OCI-LY1 (cell line): Measurements from ENCODE around the gene HRK.

Experiments used
- H2AFZ ChIP-seq: fragments of 200-600 bp; sonication (generic), shearing (Covaris generic); 2 replicates; pipeline ENCODE4 v1.6.0; 2014; ENCODE audit warnings: antibody characterized with exemption, mild to moderate bottlenecking, low read length
- H3F3A ChIP-seq: fragments of 200-600 bp; sonication (generic), shearing (Covaris generic); 2 replicates; pipeline ENCODE4 v1.6.0; 2014; ENCODE audit warnings: mild to moderate bottlenecking, antibody characterized with exemption, low read length, moderate library complexity; ENCODE audit not compliant: insufficient read depth
- H3K27ac ChIP-seq: fragments of 200-600 bp; sonication (generic); 2 replicates; pipeline ENCODE4 v1.5.1; 2014; ENCODE audit warnings: low read length, mixed run types, mild to moderate bottlenecking, low read depth; ENCODE audit not compliant: poor library complexity, severe bottlenecking
- H3K27me3 ChIP-seq: fragments of 200-600 bp; sonication (generic); 2 replicates; pipeline ENCODE4 v1.6.0; 2014; ENCODE audit warnings: antibody characterized with exemption, mild to moderate bottlenecking, low read length, moderate library complexity; ENCODE audit not compliant: insufficient read depth
- H3K36me3 ChIP-seq: fragments of 200-600 bp; sonication (generic); 2 replicates; pipeline ENCODE4 v1.6.1; 2014; ENCODE audit warnings: mild to moderate bottlenecking, antibody characterized with exemption, low read length, moderate library complexity, mixed read lengths; ENCODE audit not compliant: insufficient read depth
- H3K4me1 ChIP-seq: fragments of 200-600 bp; sonication (generic); 2 replicates; pipeline ENCODE4 v1.5.1; 2014; ENCODE audit warnings: mild to moderate bottlenecking, low read length, moderate library complexity; ENCODE audit not compliant: insufficient read depth, severe bottlenecking
- H3K4me2 ChIP-seq: fragments of 200-600 bp; sonication (generic), shearing (Covaris generic); 2 replicates; pipeline ENCODE4 v1.6.1; 2014; ENCODE audit warnings: low read length
- H3K4me3 ChIP-seq: fragments of 200-600 bp; sonication (generic); 2 replicates; pipeline ENCODE4 v1.5.1; 2014; ENCODE audit warnings: low read length, low read depth, mild to moderate bottlenecking, mixed read lengths; ENCODE audit not compliant: poor library complexity, severe bottlenecking
- H3K79me2 ChIP-seq: fragments of 200-600 bp; shearing (Covaris generic); 2 replicates; pipeline ENCODE4 v1.6.1; 2016; ENCODE audit warnings: mixed run types, low read length, mixed read lengths; ENCODE audit not compliant: insufficient read depth
- H3K9ac ChIP-seq: fragments of 200-600 bp; sonication (generic), shearing (Covaris generic); 2 replicates; pipeline ENCODE4 v1.6.1; 2014; ENCODE audit warnings: mild to moderate bottlenecking, low read length, mixed read lengths
- H3K9me2 ChIP-seq: fragments of 200-600 bp; sonication (generic), shearing (Covaris generic); 2 replicates; pipeline ENCODE4 v1.6.1; 2014; ENCODE audit warnings: low read depth, mild to moderate bottlenecking, low read length, mixed read lengths
- H3K9me3 ChIP-seq: fragments of 200-600 bp; shearing (Covaris generic); 2 replicates; pipeline ENCODE4 v1.6.1; 2014; ENCODE audit warnings: low read length, mixed read lengths
- H4K20me1 ChIP-seq: fragments of 200-600 bp; sonication (generic), shearing (Covaris generic); 2 replicates; pipeline ENCODE4 v1.6.0; 2016; ENCODE audit warnings: mild to moderate bottlenecking, low read length; ENCODE audit not compliant: insufficient read depth
- EZH2 ChIP-seq: fragments of 200-600 bp; sonication (generic), shearing (Covaris generic); IDR thresholded peaks from 2 replicates; pipeline ENCODE4 v1.8.0; 2017; ENCODE audit warnings: borderline replicate concordance, mixed run types, mild to moderate bottlenecking, antibody characterized with exemption, low read length, moderate library complexity, mixed read lengths
- TF ChIP-seq, protein P1 (sequence below): fragments of 200-600 bp; sonication (generic), shearing (Covaris generic); IDR thresholded peaks from 2 replicates; pipeline ENCODE4 v1.5.1; 2017; ENCODE audit warnings: mild to moderate bottlenecking, antibody characterized with exemption, low read length, moderate library complexity, mixed read lengths

Gene HRK

DNA sequence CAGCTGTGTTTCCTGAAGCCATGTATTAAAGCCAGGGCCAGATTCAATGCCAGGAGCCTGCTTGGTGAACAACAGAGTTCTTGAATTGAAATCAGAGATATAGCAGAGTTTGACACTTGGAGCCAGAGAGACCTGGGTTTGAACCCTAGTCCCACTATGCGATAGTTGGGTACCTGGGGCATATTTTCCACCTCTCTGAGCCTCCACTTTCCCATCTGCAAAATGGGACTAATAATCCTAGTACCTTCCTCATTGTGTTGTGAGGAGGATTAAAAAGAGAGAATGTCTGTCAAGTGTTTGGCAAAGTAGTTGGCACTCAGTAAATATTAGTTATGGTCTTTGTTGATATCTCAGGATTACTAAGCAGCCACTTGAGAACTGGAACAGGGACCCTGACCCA, 6.0 kb upstream of the HRK start:
- no peak overlapping the region for H3K4me3 ChIP-seq
- no peaks in the 10 kb centered on the region for H3K9me2 ChIP-seq
- TF ChIP-seq, protein P1, sequence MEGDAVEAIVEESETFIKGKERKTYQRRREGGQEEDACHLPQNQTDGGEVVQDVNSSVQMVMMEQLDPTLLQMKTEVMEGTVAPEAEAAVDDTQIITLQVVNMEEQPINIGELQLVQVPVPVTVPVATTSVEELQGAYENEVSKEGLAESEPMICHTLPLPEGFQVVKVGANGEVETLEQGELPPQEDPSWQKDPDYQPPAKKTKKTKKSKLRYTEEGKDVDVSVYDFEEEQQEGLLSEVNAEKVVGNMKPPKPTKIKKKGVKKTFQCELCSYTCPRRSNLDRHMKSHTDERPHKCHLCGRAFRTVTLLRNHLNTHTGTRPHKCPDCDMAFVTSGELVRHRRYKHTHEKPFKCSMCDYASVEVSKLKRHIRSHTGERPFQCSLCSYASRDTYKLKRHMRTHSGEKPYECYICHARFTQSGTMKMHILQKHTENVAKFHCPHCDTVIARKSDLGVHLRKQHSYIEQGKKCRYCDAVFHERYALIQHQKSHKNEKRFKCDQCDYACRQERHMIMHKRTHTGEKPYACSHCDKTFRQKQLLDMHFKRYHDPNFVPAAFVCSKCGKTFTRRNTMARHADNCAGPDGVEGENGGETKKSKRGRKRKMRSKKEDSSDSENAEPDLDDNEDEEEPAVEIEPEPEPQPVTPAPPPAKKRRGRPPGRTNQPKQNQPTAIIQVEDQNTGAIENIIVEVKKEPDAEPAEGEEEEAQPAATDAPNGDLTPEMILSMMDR, result no peak
- H3K27ac ChIP-seq, result no peak overlapping the region
- H3K9me3 ChIP-seq, result 0 out of 2 replicates have a peak, but pooled peaks cover 3% of the 10 kb centered on the region
- no peak overlapping the region for H2AFZ ChIP-seq
- H3K36me3 ChIP-seq, result no peaks in the 10 kb centered on the region
- no peak overlapping the region for H3K9ac ChIP-seq
- no peaks in the 10 kb centered on the region for H3F3A ChIP-seq
- no peaks in the 10 kb centered on the region for H3K79me2 ChIP-seq
- peaks cover 3% of the 10 kb centered on the region; the same call in 1 of the 2 replicates for H3K27me3 ChIP-seq
- no peaks in the 10 kb centered on the region for H4K20me1 ChIP-seq
- H3K4me1 ChIP-seq, result peaks cover 23% of the 10 kb centered on the region
- no peak overlapping the region for H3K4me2 ChIP-seq

DNA sequence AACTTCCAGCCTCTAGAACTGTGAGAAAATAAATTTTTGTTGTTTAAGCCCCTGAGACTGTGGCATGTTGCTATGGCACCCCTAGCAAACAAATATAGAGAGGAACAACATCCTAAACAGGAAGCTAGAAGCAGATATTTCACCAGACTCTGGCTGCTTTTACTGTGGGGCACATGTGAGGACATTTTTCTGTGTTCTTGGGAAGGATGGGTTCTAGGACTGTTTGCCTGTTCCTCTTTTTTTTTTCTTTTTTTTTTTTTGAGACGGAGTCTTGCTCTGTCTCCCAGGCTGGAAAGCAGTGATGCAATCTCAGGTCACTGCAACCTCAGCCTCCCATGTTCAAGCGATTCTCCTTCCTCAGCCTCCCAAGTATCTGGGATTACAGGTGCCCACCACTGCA, 4.2 kb upstream of the HRK start:
- Histone ChIP-seq H3K9ac (no peak overlapping the region), H3K27me3 (peaks cover 3% of the 10 kb centered on the region; the same call in 1 of the 2 replicates), H3K27ac (no peak overlapping the region), H3K4me2 (no peak overlapping the region), H2AFZ (no peak overlapping the region), H4K20me1 (no peaks in the 10 kb centered on the region), H3K9me3 (0 out of 2 replicates have a peak, but pooled peaks cover 3% of the 10 kb centered on the region), H3K4me3 (no peak overlapping the region), H3K36me3 (no peaks in the 10 kb centered on the region), H3K9me2 (no peaks in the 10 kb centered on the region), H3K4me1 (peaks cover 32% of the 10 kb centered on the region), H3K79me2 (peaks cover 2% of the 10 kb centered on the region; the same call in 1 of the 2 replicates), H3F3A (no peaks in the 10 kb centered on the region)
- TF ChIP-seq EZH2, result no peak
- TF ChIP-seq, protein P1, result no peak

DNA sequence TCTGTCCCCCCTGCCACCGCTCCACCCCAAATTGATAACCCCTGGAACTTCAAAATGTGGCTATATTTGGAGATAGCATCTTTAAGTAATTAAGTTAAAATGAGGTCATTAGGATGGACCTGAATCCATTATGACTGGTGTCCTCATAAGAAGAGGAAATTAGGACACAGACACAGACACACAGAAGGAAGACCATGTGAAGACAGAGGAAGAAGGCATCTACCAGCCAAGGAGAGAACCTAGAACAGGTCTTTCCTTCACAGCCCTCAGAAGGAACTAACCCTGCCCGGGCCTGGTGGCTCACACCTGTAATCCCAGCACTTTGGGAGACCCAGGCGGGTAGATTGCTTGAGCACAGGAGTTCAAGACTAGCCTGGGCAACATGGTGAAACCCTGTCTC, 3.6 kb upstream of the HRK start:
- peaks cover 3% of the 10 kb centered on the region; the same call in 1 of the 2 replicates for H3K27me3 ChIP-seq
- no peak overlapping the region for H2AFZ ChIP-seq
- no peaks in the 10 kb centered on the region for H4K20me1 ChIP-seq
- no peaks in the 10 kb centered on the region for H3F3A ChIP-seq
- no peak overlapping the region for H3K27ac ChIP-seq
- TF ChIP-seq EZH2, result no peak
- TF ChIP-seq, protein P1, result no peak
- no peak overlapping the region for H3K4me2 ChIP-seq
- H3K9me2 ChIP-seq, result no peaks in the 10 kb centered on the region
- peaks cover 9% of the 10 kb centered on the region for H3K79me2 ChIP-seq
- no peaks in the 10 kb centered on the region for H3K9me3 ChIP-seq
- H3K36me3 ChIP-seq, result peaks cover 3% of the 10 kb centered on the region; the same call in 1 of the 2 replicates
- peaks cover 32% of the 10 kb centered on the region for H3K4me1 ChIP-seq
- no peak overlapping the region for H3K9ac ChIP-seq
- no peak overlapping the region for H3K4me3 ChIP-seq
